ENCODE measurements around the gene POM121C.
"Not testable (repeated sequence)": the region's sequence is repeated elsewhere in the genome, so short reads cannot be mapped to it uniquely, and the experiment has no call there.

DNA sequence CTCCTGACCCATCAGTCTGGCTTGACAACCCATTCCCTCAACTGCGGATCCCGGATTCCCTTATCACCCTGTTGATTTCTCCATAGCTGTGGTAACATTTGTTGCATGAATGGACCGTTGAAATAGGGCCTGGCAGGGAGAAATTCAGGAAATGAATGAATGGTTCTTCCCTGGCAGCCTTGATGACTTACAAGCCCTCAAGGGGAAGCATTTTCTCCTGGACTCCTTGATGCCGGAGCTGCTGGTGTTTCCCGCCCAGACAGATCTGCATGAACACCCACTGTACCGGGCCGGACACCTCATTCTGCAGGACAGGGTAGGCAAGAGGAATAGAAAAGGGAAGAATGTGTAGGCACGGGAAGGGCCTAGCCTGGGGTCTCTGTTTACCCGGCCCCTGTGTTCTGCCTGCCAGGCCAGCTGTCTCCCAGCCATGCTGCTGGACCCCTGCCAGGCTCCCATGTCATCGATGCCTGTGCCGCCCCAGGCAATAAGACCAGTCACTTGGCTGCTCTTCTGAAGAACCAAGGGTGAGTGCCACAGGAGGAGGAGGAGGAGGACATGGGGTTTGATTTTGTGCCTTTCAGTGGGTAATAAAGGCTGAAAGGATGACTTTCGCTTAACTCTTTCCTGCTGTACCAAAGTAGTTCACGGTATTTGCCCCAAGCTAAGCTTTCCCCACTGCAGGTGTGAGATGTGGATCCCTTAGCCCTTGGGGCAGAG is 71.2 kb downstream of the POM121C start:
- not testable (repeated sequence) for TF ChIP-seq MXI1 (IDR thresholded peaks at IDR 0.05; ENCODE audit: low read depth, low read length); SIN3A (IDR thresholded peaks at IDR 0.05; ENCODE audit: borderline replicate concordance, low read depth, low read length); RFX5 (IDR thresholded peaks at IDR 0.05; ENCODE audit: low read length); RXRA (IDR thresholded peaks at IDR 0.05; ENCODE audit: borderline replicate concordance, low read depth); SMC3 (IDR thresholded peaks at IDR 0.05; ENCODE audit: low read depth, low read length); EP300 (IDR thresholded peaks at IDR 0.05; ENCODE audit: borderline replicate concordance in 1 of 2, low read depth in 1 of 2, low read length in 1 of 2); GABPA (IDR thresholded peaks at IDR 0.05; ENCODE audit: low read depth); RCOR1 (IDR thresholded peaks at IDR 0.05; ENCODE audit: low read length); TEAD4 (IDR thresholded peaks at IDR 0.05; ENCODE audit: borderline replicate concordance, insufficient read depth)
- TF ChIP-seq, protein P1, sequence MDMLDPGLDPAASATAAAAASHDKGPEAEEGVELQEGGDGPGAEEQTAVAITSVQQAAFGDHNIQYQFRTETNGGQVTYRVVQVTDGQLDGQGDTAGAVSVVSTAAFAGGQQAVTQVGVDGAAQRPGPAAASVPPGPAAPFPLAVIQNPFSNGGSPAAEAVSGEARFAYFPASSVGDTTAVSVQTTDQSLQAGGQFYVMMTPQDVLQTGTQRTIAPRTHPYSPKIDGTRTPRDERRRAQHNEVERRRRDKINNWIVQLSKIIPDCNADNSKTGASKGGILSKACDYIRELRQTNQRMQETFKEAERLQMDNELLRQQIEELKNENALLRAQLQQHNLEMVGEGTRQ (IDR thresholded peaks at IDR 0.05; ENCODE audit: borderline replicate concordance, low read depth, low read length), result not testable (repeated sequence)
- TF ChIP-seq, protein P2, sequence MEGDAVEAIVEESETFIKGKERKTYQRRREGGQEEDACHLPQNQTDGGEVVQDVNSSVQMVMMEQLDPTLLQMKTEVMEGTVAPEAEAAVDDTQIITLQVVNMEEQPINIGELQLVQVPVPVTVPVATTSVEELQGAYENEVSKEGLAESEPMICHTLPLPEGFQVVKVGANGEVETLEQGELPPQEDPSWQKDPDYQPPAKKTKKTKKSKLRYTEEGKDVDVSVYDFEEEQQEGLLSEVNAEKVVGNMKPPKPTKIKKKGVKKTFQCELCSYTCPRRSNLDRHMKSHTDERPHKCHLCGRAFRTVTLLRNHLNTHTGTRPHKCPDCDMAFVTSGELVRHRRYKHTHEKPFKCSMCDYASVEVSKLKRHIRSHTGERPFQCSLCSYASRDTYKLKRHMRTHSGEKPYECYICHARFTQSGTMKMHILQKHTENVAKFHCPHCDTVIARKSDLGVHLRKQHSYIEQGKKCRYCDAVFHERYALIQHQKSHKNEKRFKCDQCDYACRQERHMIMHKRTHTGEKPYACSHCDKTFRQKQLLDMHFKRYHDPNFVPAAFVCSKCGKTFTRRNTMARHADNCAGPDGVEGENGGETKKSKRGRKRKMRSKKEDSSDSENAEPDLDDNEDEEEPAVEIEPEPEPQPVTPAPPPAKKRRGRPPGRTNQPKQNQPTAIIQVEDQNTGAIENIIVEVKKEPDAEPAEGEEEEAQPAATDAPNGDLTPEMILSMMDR (IDR thresholded peaks at IDR 0.05), result not testable (repeated sequence)
- TF ChIP-seq, protein P3, sequence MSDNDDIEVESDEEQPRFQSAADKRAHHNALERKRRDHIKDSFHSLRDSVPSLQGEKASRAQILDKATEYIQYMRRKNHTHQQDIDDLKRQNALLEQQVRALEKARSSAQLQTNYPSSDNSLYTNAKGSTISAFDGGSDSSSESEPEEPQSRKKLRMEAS (IDR thresholded peaks at IDR 0.05; ENCODE audit: low read depth), result not testable (repeated sequence)
